ENCODE measurements around the gene IFT43.

The IFT43 gene

GRCh38 chr14:76098047-76098446, 112.5 kb downstream of the IFT43 start:
- no peak overlapping the region for H3K4me3 ChIP-seq
- H3K27ac ChIP-seq: no peak overlapping the region

- no peak overlapping the region for H3K4me3 ChIP-seq
- no peak overlapping the region for H3K27ac ChIP-seq
These were observed 113.5 kb downstream of the IFT43 start for GRCh38 chr14:76098916-76099675.

GRCh38 chr14:76100236-76100635, 114.7 kb downstream of the IFT43 start:
- no peak overlapping the region for H3K27ac ChIP-seq
- no peak overlapping the region for H3K4me3 ChIP-seq

- no peak overlapping the region for H3K4me3 ChIP-seq
- no peak overlapping the region for H3K27ac ChIP-seq
These were observed 116.1 kb downstream of the IFT43 start for GRCh38 chr14:76101391-76102379.

GRCh38 chr14:76104802-76105355, 119.3 kb downstream of the IFT43 start:
- H3K27ac ChIP-seq: no peak overlapping the region
- no peak overlapping the region for H3K4me3 ChIP-seq

GRCh38 chr14:76106188-76106587, 120.6 kb downstream of the IFT43 start:
- Histone ChIP-seq H3K27ac (no peak overlapping the region), H3K4me3 (no peak overlapping the region)

GRCh38 chr14:76109087-76109880, 123.7 kb downstream of the IFT43 start:
- H3K27ac ChIP-seq: no peak overlapping the region
- no peak overlapping the region for H3K4me3 ChIP-seq

- H3K4me3 ChIP-seq: no peak overlapping the region
- no peak overlapping the region for H3K27ac ChIP-seq
These were observed 127.5 kb downstream of the IFT43 start for GRCh38 chr14:76112889-76113624.

- H3K27ac ChIP-seq: no peak overlapping the region
- H3K4me3 ChIP-seq: no peak overlapping the region
These were observed 128.1 kb downstream of the IFT43 start for GRCh38 chr14:76113691-76114090.

GRCh38 chr14:76115010-76115422, 129.5 kb downstream of the IFT43 start:
- Histone ChIP-seq H3K27ac (no peak overlapping the region), H3K4me3 (no peak overlapping the region)

- Histone ChIP-seq H3K4me3 (no peak overlapping the region), H3K27ac (no peak overlapping the region)
These were observed 132.4 kb downstream of the IFT43 start for GRCh38 chr14:76117789-76118484.

- Histone ChIP-seq H3K4me3 (no peak overlapping the region), H3K27ac (no peak overlapping the region)
These were observed 133.0 kb downstream of the IFT43 start for GRCh38 chr14:76118594-76118993.

GRCh38 chr14:76121089-76121748, 135.7 kb downstream of the IFT43 start:
- H3K4me3 ChIP-seq: no peak overlapping the region
- no peak overlapping the region for H3K27ac ChIP-seq

- H3K4me3 ChIP-seq: no peak overlapping the region
- H3K27ac ChIP-seq: no peak overlapping the region
These were observed 138.1 kb downstream of the IFT43 start for GRCh38 chr14:76123426-76124225.

- Histone ChIP-seq H3K4me3 (no peak overlapping the region), H3K27ac (no peak overlapping the region)
These were observed 139.9 kb downstream of the IFT43 start for GRCh38 chr14:76125511-76125910.

- Histone ChIP-seq H3K27ac (no peak overlapping the region), H3K4me3 (no peak overlapping the region)
These were observed 140.5 kb downstream of the IFT43 start for GRCh38 chr14:76126076-76126475.
